ENCODE measurements around the gene NFATC3.

NFATC3 gene

GRCh38 chr16:68186877-68187276, 101.7 kb downstream of the NFATC3 start:
- no peak for DNase-seq (ENCODE audit: low read depth, low spot score)

DNA sequence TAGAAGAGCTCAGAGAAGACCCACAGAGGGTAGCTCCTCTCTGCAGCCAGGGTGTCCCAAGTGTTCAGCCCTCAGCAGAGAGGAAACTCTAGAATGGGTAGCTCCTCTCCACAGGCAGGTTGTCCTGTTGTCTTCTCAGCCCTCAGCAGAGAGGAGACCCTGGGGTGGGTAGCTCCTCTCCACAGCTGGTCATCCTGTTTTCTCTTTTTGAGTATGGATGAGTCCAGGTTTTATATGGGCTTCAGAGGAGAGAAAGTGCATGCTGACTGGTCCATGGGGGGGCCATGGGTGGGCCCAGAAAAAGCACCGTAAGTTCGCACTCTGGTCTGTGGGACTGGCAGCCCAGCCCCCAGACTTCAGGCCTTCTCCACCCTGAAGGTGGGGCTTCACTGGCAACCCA, 102.3 kb downstream of the NFATC3 start:
- DNase-seq (ENCODE audit: low read depth, low spot score), result no peak

- no peak for DNase-seq (ENCODE audit: low read depth, low spot score)
These were observed 103.0 kb downstream of the NFATC3 start for GRCh38 chr16:68188170-68188569.

- no peak for DNase-seq (ENCODE audit: low read depth, low spot score)
These were observed 104.9 kb downstream of the NFATC3 start for GRCh38 chr16:68190081-68190480.

- no peak for DNase-seq (ENCODE audit: low read depth, low spot score)
These were observed 105.8 kb downstream of the NFATC3 start for GRCh38 chr16:68190736-68191510.

- no peak for DNase-seq (ENCODE audit: low read depth, low spot score)
These were observed 109.1 kb downstream of the NFATC3 start for GRCh38 chr16:68194251-68194650.

- no peak for DNase-seq (ENCODE audit: low read depth, low spot score)
These were observed 112.1 kb downstream of the NFATC3 start for GRCh38 chr16:68197250-68197649.

- no peak for DNase-seq (ENCODE audit: low read depth, low spot score)
These were observed 115.1 kb downstream of the NFATC3 start for GRCh38 chr16:68200088-68200783.

- DNase-seq (ENCODE audit: low read depth, low spot score), result no peak
These were observed 116.9 kb downstream of the NFATC3 start for GRCh38 chr16:68202091-68202519.

DNA sequence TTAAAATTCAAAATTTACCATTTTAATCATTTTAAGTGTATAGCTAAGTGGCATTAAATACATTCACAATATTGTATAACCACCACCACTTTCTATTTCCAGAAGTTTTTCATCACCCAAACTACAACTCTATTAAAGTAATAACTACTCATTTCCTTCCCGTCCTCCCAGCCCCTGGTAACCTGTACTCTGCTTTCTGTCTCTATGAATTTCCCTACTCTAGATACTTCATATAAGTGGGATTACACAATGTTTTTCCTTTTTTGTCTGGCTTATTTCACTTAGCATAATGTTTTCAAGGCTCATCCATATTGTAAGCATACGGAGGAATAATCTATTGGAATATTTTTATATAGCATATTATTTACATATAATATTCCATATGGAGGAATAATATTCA, 121.1 kb downstream of the NFATC3 start:
- DNase-seq (ENCODE audit: low read depth, low spot score), result no peak

DNA sequence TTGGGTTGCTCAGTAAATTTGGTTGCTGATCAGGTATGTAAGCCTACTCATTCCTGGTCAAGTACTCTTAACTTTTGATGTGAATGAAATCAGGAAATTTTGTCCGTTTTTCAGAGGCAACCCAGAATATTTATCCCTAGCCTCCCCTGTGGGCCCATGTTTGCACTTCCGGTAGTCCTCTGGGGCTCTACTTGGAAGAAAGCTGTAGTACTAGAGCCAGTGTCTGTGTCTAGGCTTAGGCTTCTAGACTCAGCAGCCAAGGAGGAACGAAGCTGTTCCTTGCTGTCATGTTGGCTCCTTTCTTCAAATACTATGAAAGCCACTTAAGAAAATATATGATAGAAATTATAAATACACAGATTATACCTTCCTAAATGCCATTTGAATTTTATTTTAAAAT, 129.6 kb downstream of the NFATC3 start:
- DNase-seq (ENCODE audit: low read depth, low spot score), result no peak

DNA sequence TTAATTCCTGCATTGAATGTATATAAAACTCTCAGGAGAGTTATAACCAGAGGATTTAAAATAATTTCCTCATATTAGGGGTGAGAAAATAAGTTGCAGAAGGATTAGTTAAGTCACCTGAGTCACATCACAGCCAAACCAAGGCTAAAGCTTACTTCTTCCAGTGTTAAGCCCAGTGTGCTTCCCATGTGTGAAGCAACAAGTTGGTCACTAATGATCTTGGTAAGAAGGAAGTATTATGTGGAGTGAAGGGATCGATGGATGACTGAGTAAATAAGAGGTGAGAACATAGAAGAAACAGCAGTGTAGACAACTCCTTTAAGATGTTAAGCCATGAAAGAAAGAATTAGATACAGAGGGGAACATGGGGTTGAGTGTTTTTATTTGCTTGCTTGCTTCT, 130.1 kb downstream of the NFATC3 start:
- DNase-seq (ENCODE audit: low read depth, low spot score), result no peak

GRCh38 chr16:68216240-68216639, 131.1 kb downstream of the NFATC3 start:
- no peak for DNase-seq (ENCODE audit: low read depth, low spot score)

DNA sequence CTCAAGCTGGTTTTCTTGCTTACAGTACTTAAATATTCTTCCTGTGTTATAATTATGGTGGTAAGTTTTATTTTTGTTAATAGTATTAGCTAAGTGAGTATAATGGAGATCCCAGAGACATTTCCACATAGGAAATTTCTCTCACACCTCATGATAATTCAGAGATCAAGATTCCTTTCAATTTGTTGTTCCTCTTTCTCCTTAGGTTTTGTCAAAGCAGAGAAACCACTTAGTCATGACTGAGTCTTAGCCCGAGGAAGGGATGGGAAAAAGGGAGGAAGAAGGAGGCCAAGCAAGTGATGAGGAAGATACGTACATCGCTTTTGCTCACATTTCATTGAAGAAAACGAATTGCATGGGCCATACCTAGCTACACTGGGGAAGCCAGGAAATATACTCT, 132.3 kb downstream of the NFATC3 start:
- DNase-seq (ENCODE audit: low read depth, low spot score), result no peak

DNA sequence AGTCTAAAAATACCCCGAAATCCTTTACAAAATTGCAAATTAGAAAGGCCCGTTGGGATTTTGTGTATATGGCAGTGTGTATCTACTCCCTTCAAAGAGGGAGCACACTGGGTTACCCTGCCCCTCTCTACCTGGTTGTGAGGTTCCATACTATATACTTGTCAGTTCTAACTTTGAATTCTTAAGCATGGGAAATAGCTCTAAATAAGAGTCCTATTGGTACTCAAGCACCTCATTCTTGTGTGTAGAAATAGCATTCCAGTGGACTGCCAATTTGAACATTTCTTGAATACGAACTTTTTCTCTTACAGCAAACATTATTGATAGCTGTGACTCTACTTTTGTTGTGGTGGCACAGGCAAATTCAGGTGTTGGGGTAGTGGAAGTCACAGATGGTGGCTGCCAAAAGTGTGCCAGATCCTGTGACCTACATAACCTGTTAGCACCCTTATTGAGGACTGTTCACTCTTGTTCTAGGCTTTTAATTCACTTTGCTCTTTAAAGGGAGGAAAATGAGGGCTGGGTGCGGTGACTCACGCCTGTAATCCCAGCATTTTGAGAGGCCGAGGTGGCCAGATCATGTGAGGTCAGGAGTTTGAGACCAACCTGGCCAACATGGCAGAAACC, 134.7 kb downstream of the NFATC3 start:
- no peak for DNase-seq (ENCODE audit: low read depth, low spot score)

GRCh38 chr16:68223072-68223471, 137.9 kb downstream of the NFATC3 start:
- DNase-seq (ENCODE audit: low read depth, low spot score), result no peak

GRCh38 chr16:68226116-68226515, 140.9 kb downstream of the NFATC3 start:
- no peak for DNase-seq (ENCODE audit: low read depth, low spot score)

- DNase-seq (ENCODE audit: low read depth, low spot score), result no peak
These were observed 142.1 kb downstream of the NFATC3 start for GRCh38 chr16:68227183-68227793.

DNA sequence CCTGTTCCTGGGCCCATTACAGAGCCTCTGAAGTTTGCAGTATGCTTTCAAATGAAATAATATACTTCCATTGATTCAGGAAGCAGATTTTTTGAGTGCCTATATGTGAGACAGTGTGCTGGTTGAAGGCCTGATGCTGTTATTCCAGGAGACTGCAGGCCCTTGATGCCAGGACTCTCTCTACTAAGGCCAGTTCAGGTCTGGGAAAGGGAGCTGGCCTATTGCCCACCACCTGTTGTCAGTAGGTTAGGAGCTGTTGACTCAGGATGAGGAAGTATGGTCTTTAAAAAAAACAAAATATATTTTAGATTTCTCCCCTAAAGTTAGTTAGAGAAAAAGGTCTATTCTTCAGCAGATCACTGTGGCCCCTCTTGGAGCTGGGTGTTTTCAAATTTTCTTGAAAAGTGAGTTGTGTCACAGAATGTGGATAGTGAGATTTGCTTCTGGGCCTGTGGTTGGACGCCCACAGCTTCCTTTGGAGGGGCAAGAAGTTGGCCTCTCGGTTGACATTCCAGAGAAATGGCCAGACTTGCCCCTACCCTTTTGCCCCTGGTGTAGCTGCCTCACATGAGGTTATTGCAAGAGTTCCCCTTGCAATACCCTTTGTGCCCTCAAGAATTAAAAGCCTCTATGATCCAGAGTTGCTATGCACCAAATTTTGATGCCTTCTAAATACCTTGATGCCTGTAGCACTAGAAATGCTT, 142.8 kb downstream of the NFATC3 start:
- no peak for DNase-seq (ENCODE audit: low read depth, low spot score)

GRCh38 chr16:68228652-68229051, 143.5 kb downstream of the NFATC3 start:
- no peak for DNase-seq (ENCODE audit: low read depth, low spot score)

DNA sequence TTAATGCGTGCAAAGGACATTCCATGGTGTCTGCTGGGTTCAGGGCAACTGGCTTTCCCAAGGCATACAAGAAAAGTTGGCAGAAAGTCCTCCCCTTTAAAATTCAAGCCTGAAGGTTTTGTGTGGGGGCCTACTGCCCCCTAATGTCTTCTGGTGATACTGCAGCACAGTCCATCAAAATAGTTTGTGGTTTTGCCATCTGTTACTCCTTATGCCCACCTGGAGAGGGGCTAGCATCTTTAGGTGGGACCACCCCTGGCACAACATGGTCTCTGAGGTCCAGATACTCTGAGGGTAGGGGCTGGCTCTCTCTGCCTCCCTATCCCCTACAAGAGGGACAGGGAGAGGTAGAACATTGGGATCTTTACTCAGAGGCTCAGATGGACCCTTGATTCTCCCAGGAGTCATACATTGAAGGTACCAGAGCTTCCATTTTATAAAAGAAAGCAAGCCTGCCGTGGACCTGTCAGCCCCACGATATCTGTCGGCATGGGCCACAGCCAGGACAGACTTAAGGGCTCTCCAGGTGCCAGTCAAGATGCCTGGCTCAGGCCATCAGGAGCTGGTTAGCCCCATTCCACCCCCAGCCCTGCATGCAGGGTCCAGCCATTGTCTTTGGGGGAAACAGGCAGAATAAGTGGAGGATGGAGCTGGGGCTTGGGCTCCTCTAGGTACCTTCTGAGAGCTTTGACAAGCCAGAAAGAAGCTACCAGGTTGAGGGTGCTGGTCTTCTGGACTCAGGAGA, 144.4 kb downstream of the NFATC3 start:
- DNase-seq (ENCODE audit: low read depth, low spot score), result peak; percentile 16

Data from activated CD4-positive, CD25-positive, alpha-beta regulatory T cell treated with anti-CD3 and anti-CD28 coated beads, Interleukin-2, amount 50 U/mL, for 16 hours (primary cell).